Measurements from ENCODE around the gene MAP1S.
"Not testable (repeated sequence)": the region's sequence is repeated elsewhere in the genome, so short reads cannot be mapped to it uniquely, and the experiment has no call there.

MAP1S gene

DNA sequence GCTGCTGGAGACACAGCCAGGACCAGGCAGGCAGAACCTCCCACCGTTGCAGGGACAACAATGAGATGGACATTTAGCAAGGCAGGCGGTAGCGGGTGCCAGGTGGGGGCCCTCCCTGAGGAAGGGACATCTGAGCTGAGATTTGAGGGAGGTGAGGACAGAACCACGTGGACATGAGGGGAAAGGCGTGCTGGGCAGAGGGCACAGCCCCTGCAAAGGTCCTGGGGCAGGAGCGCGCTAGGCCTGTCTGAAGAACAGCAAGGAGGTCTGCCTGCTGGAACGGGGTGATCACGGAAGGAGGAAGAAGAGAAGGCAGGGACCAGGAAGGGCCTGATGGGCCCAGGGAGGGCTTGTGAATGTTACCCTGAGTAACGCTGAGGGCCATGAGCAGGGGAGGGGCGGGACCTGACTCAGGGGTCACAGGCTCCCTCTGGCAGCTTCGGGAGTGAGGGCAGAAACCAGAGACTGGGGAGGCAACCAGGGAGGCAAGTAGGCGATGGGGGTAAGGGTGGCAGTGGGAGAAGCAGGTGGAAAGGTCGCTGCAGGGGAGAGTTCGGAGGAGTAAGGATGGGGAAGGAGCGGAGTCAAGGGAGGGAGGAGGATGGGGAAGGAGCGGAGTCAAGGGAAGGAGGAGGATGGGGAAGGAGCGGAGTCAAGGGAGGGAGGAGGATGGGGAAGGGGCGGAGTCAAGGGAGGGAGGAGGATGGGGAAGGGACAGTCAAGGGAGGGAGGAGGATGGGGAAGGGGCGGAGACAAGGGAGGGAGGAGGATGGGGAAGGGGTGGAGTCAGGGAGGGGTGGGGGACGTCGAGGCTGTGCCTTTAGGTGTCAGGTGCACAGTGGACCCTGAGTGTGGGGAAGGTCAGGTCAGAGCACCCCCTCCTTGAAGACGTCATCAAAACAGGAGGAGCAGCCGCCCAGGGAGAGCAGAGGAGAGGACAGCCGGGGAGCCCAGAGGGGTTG lies 60.0 kb downstream of the MAP1S start:
- no peak for DNase-seq (ENCODE audit: low read depth)
- H3K4me3 ChIP-seq (ENCODE audit: low read depth, low read length): no peak overlapping the region

DNA sequence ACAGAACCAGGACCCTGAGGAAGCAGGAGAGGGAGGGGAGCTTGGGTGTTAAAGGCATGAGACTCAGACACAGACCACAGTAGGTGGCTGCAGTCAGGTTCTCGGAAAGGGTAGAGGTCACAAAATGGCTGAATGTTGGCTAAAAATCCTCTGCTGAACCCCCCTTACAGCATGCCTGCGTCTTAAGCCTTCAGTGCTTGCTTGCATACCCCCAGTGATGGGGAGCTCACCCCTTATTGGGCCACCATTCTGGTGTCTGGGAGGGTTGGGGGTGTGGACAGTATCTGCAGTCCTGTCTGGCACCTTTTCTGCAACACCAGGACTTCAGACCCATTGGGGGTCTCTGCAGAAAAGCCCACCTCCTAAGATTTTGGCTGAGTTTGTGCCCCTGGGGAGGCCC lies 61.5 kb downstream of the MAP1S start:
- no peak overlapping the region for H3K4me3 ChIP-seq (ENCODE audit: low read depth, low read length)
- no peak for DNase-seq (ENCODE audit: low read depth)
- TF ChIP-seq, protein P1, sequence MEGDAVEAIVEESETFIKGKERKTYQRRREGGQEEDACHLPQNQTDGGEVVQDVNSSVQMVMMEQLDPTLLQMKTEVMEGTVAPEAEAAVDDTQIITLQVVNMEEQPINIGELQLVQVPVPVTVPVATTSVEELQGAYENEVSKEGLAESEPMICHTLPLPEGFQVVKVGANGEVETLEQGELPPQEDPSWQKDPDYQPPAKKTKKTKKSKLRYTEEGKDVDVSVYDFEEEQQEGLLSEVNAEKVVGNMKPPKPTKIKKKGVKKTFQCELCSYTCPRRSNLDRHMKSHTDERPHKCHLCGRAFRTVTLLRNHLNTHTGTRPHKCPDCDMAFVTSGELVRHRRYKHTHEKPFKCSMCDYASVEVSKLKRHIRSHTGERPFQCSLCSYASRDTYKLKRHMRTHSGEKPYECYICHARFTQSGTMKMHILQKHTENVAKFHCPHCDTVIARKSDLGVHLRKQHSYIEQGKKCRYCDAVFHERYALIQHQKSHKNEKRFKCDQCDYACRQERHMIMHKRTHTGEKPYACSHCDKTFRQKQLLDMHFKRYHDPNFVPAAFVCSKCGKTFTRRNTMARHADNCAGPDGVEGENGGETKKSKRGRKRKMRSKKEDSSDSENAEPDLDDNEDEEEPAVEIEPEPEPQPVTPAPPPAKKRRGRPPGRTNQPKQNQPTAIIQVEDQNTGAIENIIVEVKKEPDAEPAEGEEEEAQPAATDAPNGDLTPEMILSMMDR (IDR thresholded peaks at IDR 0.05; ENCODE audit: insufficient read depth, low read depth, low read length, missing control alignments): no peak

More for the DNA sequence above, 60.0 kb downstream of the MAP1S start:
- TF ChIP-seq, protein P1 (IDR thresholded peaks at IDR 0.05; ENCODE audit: insufficient read depth, low read depth, low read length, missing control alignments): no peak

DNA sequence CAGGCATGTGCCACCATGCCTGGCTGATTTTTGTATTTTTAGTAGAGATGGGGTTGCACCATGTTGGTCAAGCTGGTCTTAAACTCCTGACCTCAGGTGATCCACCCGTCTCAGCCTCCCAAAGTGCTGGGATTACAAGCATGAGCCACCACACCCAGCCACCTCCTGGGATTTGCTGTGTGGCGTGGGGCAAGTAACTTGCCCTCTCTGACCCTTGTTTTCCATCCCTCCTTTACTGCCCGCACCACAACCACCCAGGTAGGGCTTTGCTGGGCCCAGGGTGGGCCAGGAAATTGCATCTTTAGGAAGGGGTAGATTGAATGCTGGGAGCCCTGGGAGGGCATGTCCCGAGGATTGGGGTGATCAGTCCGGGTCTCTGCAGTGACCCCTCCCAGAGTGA lies 64.4 kb downstream of the MAP1S start:
- DNase-seq (ENCODE audit: low read depth); H3K4me3 ChIP-seq (ENCODE audit: low read depth, low read length): not testable (repeated sequence)
